ENCODE results near the gene EIF3F.

The EIF3F gene

DNA sequence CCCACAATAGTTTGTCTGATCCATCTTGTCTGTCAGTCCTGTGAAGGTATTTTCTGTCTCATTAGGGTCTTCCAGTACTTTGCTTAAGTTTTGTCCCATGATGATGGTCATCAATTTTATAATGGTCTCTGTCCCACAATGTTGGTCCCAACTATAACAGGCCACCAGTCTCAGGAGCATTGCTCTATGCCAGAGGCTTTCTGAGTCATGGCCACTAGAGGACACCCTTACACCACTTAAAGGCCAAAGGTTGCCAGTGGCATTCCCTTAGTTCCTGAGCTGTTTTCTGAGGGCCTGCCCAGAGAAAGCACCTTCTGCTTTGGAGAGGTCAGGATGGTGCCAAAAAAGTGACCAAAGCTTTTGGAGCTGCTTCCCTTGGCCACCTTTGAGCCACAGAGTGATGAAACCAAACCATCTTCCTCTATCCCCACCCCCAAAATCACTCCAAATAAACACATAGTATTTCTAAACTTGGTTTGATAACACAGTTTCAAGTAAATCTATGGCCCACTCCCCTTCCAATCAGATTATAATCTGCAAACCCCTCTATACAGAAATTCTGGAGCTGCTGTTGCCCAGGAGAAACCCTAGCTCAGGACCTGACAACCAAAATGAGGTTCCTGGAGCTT lies 19.3 kb downstream of the EIF3F start:
- TF ChIP-seq REST (IDR thresholded peaks at IDR 0.05; ENCODE audit: insufficient read depth in 1 of 2, low read depth in 2 of 2, low read length in 2 of 2) (no peak), FOXP2 (optimal IDR thresholded peaks at IDR 0.05; ENCODE audit: borderline replicate concordance, extremely low read depth, extremely low read length, insufficient read depth) (no peak), SIN3A (IDR thresholded peaks at IDR 0.05; ENCODE audit: borderline replicate concordance, insufficient read depth, low read length) (no peak), TAF1 (IDR thresholded peaks at IDR 0.05; ENCODE audit: borderline replicate concordance, insufficient read depth, low read length) (no peak), POLR2AphosphoS5 (IDR thresholded peaks at IDR 0.05; ENCODE audit: low read depth, low read length) (no peak)

GRCh38 chr11:8008212-8008611 lies 21.1 kb downstream of the EIF3F start:
- TF ChIP-seq REST (IDR thresholded peaks at IDR 0.05; ENCODE audit: insufficient read depth in 1 of 2, low read depth in 2 of 2, low read length in 2 of 2) = peak; percentile 64 to 90
- TF ChIP-seq FOXP2 (optimal IDR thresholded peaks at IDR 0.05; ENCODE audit: borderline replicate concordance, extremely low read depth, extremely low read length, insufficient read depth) = no peak

DNA sequence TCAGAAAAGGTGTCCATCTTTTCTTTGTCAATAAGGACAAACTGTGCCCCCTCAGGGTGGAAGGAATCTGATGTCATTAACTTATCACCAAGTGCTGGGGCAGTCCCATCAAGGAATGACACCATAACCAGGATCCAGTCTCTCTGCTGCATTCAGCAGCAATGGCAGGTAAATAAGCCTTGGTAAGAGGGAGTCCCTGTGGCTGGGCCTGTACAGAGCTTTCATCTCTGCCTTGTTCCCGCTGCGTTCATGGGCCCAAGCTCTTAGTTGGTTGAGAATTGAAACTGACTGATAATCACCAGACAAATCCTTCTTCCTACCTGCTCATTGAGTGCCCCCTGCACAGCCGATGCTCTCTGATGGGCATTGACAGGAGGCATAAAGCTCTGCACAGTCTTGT lies 22.7 kb downstream of the EIF3F start:
- no peak for TF ChIP-seq SIN3A (IDR thresholded peaks at IDR 0.05; ENCODE audit: borderline replicate concordance, insufficient read depth, low read length)
- no peak for TF ChIP-seq REST (IDR thresholded peaks at IDR 0.05; ENCODE audit: insufficient read depth in 1 of 2, low read depth in 2 of 2, low read length in 2 of 2)
- no peak for TF ChIP-seq FOXP2 (optimal IDR thresholded peaks at IDR 0.05; ENCODE audit: borderline replicate concordance, extremely low read depth, extremely low read length, insufficient read depth)
- no peak for TF ChIP-seq TAF1 (IDR thresholded peaks at IDR 0.05; ENCODE audit: borderline replicate concordance, insufficient read depth, low read length)
- TF ChIP-seq POLR2AphosphoS5 (IDR thresholded peaks at IDR 0.05; ENCODE audit: low read depth, low read length) = no peak

DNA sequence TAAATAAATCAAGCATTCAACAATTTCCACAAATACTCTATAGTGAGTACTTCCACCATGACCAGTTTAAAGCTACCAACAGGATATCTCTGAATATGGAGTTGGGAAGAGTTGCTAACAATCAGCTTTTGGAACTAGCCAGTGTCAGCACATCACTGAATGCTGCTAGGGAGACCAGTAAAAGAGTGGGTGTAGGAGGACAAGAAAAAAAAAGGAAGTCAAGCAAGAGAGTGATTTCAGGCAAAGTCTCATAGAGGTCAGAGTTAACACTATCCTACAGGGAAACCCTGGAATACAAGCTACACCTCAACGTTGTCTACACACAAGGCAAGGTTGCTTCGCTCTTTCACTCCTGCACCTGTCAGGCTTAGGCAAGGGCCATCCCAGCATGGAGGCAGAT lies 24.2 kb downstream of the EIF3F start:
- no peak for TF ChIP-seq FOXP2 (optimal IDR thresholded peaks at IDR 0.05; ENCODE audit: borderline replicate concordance, extremely low read depth, extremely low read length, insufficient read depth)
- TF ChIP-seq TAF1 (IDR thresholded peaks at IDR 0.05; ENCODE audit: borderline replicate concordance, insufficient read depth, low read length) = no peak
- no peak for TF ChIP-seq REST (IDR thresholded peaks at IDR 0.05; ENCODE audit: insufficient read depth in 1 of 2, low read depth in 2 of 2, low read length in 2 of 2)
- no peak for TF ChIP-seq SIN3A (IDR thresholded peaks at IDR 0.05; ENCODE audit: borderline replicate concordance, insufficient read depth, low read length)
- TF ChIP-seq POLR2AphosphoS5 (IDR thresholded peaks at IDR 0.05; ENCODE audit: low read depth, low read length) = no peak

- TF ChIP-seq TAF1 (IDR thresholded peaks at IDR 0.05; ENCODE audit: borderline replicate concordance, insufficient read depth, low read length) = no peak
Observed at GRCh38 chr11:8011981-8012444, 24.9 kb downstream of the EIF3F start.

All from PFSK-1 (cell line).